GM19193 (cell line): Measurements from ENCODE around the gene ELFN1.

Source experiments
- POLR2A ChIP-seq: IDR thresholded peaks from 4 replicates; pipeline ENCODE4 v1.6.1; 2011; ENCODE audit not compliant: insufficient read depth, insufficient read length; ENCODE audit errors: extremely low read depth

The ELFN1 gene

DNA sequence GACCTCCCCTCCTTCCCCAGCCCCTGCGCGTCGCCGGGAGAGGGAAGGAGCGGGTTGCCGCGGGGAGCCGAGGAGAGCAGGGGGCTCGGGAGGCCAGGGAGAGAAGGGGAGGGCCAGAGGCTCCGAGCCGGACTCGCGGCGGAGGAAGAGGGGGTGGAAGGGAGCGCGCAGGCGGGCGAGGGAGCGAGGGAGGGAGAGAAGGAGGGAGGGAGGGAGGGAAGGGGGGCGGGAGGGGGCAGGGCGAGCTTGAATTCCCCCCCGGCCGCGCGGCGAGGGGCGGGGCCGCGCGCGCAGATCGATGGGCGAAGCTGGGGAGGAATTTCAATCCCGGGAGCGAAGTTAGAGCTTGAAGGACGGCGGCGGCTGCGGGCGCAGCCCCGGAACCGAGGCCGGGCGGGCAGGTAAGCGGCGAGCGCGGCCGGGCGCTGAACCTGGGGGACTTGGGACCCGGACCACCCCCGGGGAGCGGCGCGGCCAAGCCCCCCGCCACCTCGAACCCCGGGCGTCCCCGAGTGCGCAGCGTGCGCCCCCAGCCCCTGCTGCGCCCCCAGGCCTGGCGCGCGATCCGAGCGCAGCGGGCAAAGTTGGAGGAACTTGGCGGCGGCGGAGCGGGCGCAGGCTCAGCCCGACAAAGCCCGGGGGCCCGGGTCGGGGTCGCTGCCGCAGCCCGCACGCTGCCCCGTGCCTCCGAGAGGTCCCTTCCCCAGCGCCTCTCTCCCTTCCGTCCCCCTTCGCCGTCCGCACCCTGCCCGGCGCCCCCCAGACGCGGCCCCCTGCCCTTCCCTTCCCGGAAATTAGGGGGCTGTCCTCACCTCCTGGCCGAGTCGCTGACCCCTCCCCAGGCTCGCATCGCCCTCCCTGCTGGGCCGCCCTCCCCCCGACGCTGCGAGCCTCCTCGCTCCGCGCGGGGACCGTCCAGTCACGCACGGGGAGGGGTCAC is at the start of gene ELFN1:
TSS of gene ELFN1 (plus strand) at position 324 of the 940 bp plus-strand sequence. CDS start 74,320 bp downstream, outside the sequence.
- TF ChIP-seq POLR2A = no peak

DNA sequence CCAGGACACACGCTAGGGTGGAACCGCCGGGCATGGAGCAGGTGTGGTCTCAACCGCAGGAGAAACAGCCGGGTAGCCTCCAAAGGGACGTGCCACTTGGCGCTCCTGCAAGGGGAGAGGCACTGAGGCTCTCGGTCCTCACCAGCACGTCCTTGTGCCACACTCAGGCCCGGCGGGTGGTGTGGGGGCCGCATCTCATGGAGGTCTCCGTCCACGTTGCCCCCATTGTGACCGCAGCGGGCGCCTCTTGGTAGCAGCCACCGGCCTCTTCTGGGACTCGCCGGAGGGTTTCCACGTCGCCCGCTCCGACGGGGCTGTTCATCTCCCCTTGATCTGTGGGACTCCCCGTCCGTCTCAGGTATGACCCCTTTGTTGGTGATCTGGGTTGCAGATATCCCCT is 49.2 kb upstream of the ELFN1 start:
- TF ChIP-seq POLR2A = no peak

DNA sequence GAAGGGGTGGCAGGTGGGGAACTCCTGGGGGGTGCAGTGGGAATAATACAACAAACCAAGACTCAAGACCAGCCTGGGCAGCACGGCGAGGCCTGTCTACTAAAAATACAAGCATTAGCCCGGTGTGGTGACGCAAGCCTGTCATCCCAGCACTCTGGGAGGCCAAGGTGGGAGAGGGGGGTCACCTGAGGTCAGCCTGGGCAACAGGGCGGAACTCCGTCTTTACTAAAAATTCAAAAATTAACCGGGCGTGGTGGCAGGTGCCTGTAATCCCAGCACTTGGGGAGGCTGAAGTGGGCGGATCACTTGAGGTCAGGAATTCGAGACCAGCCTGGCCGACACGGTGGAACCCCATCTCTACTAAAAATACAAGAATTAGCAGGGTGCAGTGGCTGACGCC is 48.4 kb upstream of the ELFN1 start:
- TF ChIP-seq POLR2A = no peak

DNA sequence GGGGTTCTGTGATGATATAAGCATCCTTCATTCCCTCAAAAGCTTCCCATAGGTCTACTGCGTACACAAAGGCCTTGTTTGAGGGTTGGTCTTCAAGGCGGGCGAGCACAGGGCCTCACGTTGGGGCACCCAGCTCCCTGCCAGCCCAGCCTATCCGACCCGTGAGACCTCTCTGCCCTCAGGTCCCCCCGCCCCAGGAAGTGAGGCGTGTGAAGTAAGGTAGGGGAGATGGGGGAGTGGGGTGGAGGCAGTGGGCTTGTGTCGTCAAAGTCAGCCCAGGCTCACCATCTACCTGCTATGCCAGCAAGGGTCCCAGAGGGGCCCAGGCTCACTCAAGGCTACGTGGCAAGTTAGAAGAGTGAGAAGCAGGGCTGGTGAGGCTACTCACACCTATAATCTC is 47.6 kb upstream of the ELFN1 start:
- no peak for TF ChIP-seq POLR2A

DNA sequence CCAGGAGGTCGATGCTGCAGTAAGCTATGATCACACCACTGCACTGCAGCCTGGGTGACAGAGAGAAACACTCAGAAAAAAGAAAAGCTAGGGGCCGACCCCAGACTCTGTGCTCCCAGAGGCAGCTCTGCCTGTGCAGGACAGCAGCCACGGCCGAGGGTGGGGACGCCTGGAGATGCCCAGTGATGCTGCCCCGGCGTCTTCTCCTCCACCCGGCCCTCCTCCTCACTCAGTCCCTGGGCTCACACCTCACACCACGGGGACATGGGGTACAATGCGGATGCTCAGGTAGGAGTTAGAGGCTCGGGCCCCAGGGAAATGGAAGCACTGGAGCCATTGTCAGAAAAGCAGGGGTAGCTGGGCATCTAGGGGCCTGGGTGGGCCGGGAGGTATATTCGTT is 46.3 kb upstream of the ELFN1 start:
- no peak for TF ChIP-seq POLR2A

DNA sequence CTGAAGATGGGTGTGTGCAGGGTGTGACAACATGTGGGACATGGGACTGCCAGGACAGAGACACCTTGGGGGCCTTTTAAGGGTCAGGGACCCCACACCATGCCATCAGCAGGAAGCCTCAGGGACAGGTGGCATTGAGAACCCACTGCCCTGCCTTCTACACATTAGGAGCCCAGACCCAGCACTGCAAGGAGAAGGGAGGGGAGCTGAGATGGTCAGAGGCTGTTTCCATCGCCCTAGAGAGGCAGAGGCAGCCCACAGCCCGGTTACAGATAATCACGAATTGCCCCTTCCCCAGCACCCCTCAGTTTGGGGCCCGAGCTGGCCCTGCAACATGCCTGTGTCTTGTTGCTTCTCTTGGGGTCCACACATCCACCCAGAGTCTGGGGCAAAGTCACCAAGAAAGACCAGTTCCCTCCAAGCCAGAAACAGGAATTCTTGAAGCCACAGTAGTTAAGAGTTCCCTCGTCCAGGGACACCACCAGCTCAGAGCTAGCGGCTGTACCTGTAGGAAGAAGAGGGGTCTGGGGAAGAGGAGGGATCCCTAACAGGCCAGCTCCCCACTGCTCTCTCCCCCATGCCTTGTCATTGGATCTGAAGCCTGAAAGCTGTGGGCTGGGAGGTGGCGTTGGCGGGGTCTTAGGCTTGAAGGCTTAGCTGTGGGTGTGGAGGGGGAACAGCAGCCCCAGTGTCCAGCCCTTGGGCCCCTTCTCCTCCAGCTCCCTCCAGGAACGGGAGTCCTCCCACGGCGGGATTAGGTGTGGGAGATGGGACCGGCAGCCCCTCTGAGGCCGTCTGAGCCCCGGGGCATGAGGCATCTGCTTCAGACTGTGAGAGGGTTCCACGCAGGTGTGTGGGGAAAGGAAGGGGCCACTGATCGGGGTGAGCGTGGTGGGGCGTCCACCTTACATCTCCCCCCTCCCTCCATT is 44.8 kb upstream of the ELFN1 start:
- TF ChIP-seq POLR2A = no peak

DNA sequence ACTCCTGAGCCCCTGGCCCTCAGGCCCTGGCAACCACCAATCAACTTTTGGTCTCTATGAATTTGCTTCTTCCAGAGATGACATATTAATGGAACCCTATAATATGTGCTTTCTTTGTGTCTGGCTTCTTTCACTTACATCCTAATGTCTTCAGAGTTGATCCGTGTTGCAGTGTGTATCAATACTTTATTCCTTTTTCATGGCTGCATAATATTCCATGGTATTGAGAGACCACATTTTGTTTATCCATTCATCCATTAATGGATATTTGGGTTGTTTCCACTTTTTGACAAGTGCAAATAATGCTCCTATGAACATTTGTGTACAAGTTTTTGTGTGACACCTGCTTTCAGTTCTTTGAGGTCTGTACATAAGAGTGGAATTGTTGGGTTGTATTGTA is 43.3 kb upstream of the ELFN1 start:
- no peak for TF ChIP-seq POLR2A

DNA sequence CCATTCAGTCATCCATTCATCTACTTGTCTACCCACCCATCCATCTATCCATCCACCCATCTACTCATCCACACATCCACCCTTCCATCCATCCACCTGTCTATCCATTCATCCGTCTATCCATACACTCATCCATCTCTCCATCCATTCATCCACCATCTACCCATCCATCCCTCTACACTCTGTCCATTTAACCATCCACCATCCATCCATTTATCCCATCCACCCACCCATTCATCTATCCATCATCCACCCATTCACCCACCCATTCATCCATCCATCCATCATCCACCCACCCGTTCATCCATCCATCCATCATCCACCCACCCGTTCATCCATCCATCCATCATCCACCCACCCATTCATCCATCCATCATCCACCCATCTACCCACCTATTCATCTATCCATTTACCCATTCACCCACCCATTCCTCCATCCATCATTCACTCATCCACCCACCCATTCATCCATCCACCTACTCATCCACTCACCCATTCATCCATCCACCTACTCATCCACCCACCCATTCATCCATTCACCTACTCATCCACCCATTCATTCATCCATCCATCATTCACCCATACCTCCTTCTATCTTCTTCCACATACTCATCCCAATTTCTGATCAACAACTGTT is 39.3 kb upstream of the ELFN1 start:
- no peak for TF ChIP-seq POLR2A

DNA sequence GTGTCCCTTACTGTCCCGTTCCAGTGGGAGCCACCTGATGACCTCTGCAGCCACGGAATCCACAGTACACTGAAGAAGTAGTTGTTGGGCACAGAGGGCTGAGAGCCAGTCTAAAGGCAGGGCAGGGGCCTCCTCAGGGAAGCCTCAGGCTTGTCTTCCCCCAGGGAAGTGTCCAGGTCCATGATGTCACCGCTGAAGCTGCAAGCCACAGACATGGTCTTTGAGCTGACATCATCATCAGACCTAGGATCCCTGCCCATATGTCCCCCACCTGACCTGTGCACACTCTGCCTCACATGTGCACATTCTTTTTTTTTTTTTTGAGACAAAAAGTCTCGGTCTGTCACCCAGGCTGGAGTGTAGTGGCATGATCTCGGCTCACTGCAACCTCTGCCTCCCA is 38.4 kb upstream of the ELFN1 start:
- TF ChIP-seq POLR2A = no peak

DNA sequence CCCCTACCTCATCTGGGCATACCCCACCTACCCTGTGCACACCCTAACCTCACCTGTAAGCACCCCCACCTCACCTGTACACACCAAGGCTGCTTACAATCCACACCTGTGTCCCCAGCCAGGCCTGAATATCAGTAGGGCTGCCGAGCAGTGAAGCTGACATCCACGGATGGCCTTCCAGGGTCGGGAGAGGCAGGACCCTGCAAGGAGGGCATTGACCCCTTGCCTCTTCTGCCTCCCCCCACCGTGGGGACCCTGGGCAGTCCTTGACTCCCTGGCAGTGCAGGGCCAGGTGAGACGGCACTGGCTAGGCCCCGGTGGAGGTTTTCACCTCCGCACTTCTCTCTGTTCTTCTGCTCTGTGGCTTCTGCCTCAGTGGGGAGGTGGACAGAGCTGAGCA is 37.6 kb upstream of the ELFN1 start:
- no peak for TF ChIP-seq POLR2A

DNA sequence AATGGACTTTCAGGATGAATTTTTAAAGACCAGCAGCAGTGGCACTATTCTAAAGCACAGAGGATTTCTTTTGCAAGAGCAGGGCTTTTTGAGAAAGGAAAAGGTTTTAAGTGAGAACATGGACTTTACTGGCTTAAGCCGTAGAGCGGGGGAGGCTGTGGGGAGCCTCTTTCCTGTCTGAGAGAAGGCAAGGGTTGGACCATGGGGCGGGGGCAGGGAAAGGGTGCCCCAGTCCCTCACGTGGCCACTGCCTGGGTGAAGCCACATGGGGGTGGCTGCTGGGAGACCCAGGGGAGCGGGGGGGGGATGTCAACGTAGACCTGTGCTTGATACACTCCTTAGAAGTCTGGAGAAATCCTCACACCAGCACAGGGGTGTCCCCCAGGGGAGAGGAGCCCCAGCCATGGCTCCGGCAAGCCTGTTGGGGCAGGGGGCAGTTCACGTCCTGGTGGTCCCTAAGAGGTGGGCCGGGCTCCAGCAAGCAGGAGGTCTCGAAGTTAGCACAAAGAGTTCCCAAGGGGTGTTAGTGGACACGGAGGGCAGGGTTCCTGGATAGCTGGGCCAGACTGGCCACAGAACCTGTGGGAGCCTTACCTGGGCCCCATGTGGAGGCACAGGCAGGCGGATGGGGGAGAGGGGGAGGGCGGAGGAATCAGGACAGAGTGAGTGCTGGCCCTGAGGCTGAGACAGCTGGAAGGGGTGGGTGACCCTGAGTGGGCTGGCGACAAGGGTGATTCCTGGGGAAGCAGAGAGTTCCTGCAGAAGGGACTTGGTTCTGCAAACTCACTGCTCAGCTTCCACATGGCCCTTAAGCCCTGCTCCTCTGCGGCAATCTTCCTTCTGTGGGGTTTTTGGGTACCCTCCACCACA is 36.9 kb upstream of the ELFN1 start:
- TF ChIP-seq POLR2A = no peak

DNA sequence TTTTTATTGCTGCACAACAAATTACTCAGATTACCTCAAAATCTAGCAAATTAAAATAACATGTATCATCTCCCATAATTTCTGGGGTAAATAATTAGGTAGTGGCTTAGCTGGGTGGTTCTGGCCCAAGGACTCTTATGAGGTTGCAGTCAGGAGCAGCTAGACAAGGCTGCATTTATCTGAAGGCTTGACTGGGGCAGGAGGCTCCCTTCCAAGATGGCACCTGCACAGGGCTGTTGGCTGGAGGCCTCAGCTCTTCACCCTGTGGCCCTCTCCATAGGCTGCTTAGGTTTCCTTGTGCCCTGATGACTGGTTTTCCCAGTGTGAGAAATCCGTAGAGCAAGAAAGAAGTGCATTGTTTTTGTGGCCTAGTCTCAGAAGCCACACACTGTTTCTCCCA is 34.7 kb upstream of the ELFN1 start:
- no peak for TF ChIP-seq POLR2A

DNA sequence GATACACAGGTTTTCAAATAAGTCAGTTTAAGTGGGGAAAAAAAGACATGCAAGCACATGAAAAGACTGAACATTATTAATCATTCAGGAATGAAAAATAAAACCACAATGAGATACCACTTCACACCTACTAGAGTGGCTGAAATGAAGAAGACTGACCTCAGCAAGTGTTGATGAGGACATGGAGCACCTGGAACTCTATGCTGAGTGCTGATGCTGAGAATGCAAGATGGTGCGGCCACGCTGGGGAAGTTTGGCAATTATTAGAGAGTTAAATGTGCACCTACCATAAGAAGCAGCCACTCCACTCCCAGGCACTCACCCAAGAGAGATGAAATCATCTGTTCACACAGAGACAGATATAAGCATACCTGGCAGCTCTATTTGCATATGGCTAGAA is 32.9 kb upstream of the ELFN1 start:
- TF ChIP-seq POLR2A = no peak

DNA sequence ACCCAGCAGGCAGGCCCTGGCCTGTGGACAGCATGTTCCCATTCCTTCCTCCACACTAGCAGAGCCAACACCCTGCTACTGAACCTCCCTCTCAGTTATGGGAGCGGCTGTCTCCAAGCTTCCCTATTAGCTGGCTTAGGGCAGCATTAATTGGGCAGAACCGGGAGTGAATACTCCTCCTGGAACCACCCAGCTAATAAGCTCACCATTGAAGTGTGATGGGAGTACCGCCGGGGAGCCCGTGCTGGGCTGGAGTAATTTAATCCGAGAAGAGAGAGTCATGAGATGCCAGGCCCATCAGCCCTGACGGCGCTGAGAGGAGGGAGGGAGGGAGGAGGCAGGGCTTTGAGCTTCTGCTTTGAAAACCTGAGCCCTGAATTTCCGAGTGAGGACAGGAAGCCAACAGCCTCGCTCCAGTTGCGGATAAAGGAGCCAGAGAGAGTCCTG is 31.8 kb upstream of the ELFN1 start:
- no peak for TF ChIP-seq POLR2A

DNA sequence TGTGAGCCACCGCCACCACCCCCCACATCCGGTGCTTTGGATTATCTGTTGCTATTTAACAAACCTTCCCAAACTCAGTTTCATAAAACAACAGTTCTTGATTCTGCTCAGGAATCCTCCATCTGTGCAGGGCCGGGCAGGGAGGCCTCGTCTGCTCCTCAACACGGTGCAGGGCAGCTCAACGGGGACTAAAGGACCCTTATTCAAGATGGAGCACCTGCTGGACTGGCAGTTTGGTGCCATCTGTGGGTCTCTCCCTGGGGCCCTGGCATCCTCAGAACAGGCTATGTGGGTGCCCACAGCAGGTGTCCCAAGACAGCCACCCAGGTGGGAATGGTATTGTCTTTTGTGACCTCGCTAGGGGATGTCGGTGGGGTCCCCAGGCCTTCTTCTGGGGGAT is 31.0 kb upstream of the ELFN1 start:
- no peak for TF ChIP-seq POLR2A
